ENCODE measurements around the gene CRELD1.

- TF ChIP-seq CTCF (IDR thresholded peaks at IDR 0.05) (no peak), POLR2A (IDR thresholded peaks at IDR 0.05) (no peak)
These were observed 1.4 kb downstream of the CRELD1 start for GRCh38 chr3:9934993-9935392.
